GM12891 (cell line): ENCODE measurements around the gene CHRNB1.

ENCODE experiments used
- POLR2A ChIP-seq: IDR thresholded peaks from 2 replicates; pipeline ENCODE4 v1.6.1; 2011; ENCODE audit warnings: low read depth, low read length, control low read depth
- SPI1 ChIP-seq: IDR thresholded peaks from 2 replicates; pipeline ENCODE4 v1.6.1; 2011; ENCODE audit warnings: low read depth, low read length, control low read depth

- TF ChIP-seq POLR2A (no peak), SPI1 (no peak)
Measured at GRCh38 chr17:7475764-7476422, 31.0 kb downstream of the CHRNB1 start.
